Activated B cell treated with CpG ODN at 0.5 μM for 24 hours (primary cell): Measurements from ENCODE around the gene GPR156. TPM values are rescaled to one million over a fixed set of nuclear protein-coding genes. Genes with fewer than 3 reads are reported as not detected.
"Not testable (repeated sequence)": the region's sequence is repeated elsewhere in the genome, so short reads cannot be mapped to it uniquely, and the experiment has no call there.

Source experiments
- ATAC-seq: fragments of 200-7000 bp; cut with Tn5 transposase; one replicate; pipeline ENCODE4 v1.10.0; 2021; ENCODE audit warnings: low read depth, mild to moderate bottlenecking, moderate library complexity
- CTCF ChIA-PET: fragments of 350-600 bp; sonication (Branson Sonifier 250); formaldehyde crosslinking; loops from one replicate; lab custom pipeline; 2021; ENCODE audit warnings: antibody characterized with exemption; lab: Charles Lee
- POLR2A ChIA-PET: fragments of 350-600 bp; sonication (Branson Sonifier 250); formaldehyde crosslinking; loops from one replicate; lab custom pipeline; 2021; ENCODE audit warnings: antibody characterized with exemption; lab: Charles Lee
- DNase-seq: peaks from one replicate; pipeline ENCODE4 v3.0.0; 2022
- H3K27ac Mint-ChIP-seq: one replicate; pipeline ENCODE4 v1.8.0; 2020; ENCODE audit warnings: mixed read lengths
- H3K27me3 Mint-ChIP-seq: one replicate; pipeline ENCODE4 v1.8.0; 2021; ENCODE audit warnings: mixed read lengths
- H3K36me3 Mint-ChIP-seq: one replicate; pipeline ENCODE4 v1.8.0; 2021; ENCODE audit warnings: low read depth, mixed read lengths
- H3K4me1 Mint-ChIP-seq: one replicate; pipeline ENCODE4 v1.8.0; 2021; ENCODE audit warnings: mixed read lengths
- H3K4me3 Mint-ChIP-seq: one replicate; pipeline ENCODE4 v1.8.0; 2020; ENCODE audit warnings: mild to moderate bottlenecking, mixed read lengths
- H3K9me3 Mint-ChIP-seq: one replicate; pipeline ENCODE4 v1.8.0; 2020; ENCODE audit warnings: mixed read lengths
- intact Hi-C: fragments of 100-400 bp; cut with micrococcal nuclease; formaldehyde crosslinking; loops from one replicate; pipeline ENCODE4 v1.15.1; 2024
- total RNA-seq: library from RNA; stranded (reverse); gene quantifications from 2 replicates; pipeline ENCODE4 v1.2.3, GENCODE V29; 2022
- TF ChIP-seq, protein P1 (sequence below): fragments of 200-600 bp; IDR thresholded peaks from one replicate; pipeline ENCODE4 v1.8.0; 2022; ENCODE audit warnings: antibody characterized with exemption, mild to moderate bottlenecking

Gene GPR156
- total RNA-seq, 1 donor from 2014 or later: 0.24 TPM

DNA sequence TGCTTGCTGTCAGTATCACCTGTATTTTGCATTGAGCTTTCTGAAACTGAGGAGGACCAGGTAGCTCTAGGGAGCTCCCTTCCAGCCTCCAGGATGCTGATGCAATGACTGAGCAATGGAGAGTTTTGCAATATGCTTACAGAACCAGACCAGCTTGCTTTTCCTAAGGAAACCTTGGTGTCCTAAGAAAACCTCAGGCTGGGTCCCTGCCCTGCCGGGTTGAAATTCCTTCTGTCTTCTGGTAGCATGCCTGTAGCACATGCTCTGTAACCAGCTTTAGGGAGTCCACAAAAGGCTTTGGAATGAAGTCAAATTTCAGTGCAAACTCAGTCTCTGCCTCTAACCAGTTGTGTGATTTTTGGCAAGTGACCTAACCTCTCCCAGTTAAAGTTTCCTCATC lies 125.0 kb downstream of the GPR156 start:
- Mint-ChIP-seq H3K4me3 (no peak overlapping the region), H3K27ac (no peak overlapping the region), H3K4me1 (peaks cover 7% of the 10 kb centered on the region), H3K36me3 (peaks cover 3% of the 10 kb centered on the region), H3K9me3 (peaks cover 8% of the 10 kb centered on the region), H3K27me3 (no peaks in the 10 kb centered on the region)
- TF ChIP-seq, protein P1, sequence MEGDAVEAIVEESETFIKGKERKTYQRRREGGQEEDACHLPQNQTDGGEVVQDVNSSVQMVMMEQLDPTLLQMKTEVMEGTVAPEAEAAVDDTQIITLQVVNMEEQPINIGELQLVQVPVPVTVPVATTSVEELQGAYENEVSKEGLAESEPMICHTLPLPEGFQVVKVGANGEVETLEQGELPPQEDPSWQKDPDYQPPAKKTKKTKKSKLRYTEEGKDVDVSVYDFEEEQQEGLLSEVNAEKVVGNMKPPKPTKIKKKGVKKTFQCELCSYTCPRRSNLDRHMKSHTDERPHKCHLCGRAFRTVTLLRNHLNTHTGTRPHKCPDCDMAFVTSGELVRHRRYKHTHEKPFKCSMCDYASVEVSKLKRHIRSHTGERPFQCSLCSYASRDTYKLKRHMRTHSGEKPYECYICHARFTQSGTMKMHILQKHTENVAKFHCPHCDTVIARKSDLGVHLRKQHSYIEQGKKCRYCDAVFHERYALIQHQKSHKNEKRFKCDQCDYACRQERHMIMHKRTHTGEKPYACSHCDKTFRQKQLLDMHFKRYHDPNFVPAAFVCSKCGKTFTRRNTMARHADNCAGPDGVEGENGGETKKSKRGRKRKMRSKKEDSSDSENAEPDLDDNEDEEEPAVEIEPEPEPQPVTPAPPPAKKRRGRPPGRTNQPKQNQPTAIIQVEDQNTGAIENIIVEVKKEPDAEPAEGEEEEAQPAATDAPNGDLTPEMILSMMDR: no peak
- POLR2A ChIA-PET: no interaction called here
- DNase-seq (no peak), ATAC-seq (no peak)
- intact Hi-C loops: no loop called here
- CTCF ChIA-PET: no interaction called here

DNA sequence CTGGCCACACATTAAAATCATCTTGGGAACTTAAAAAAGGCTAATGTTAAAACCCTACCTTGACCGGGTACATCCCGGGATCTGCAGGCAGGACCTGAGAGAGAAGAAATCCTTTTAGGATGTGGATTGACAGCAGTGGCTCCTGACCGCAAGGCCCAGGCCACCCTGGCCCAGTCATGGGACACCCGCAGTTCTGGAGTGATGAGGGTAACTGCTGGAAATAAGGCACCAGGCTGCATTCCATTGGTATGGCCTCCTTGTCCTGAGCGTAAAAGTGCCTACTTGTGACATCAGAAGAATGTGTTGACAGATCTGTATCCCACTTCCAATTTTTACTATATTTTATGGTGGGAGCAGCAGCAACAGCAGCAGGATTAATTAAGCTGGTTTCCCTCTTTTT lies 127.3 kb downstream of the GPR156 start:
- TF ChIP-seq, protein P1: no peak
- Mint-ChIP-seq H3K27ac (no peak overlapping the region), H3K27me3 (no peaks in the 10 kb centered on the region), H3K4me1 (peaks cover 7% of the 10 kb centered on the region), H3K36me3 (peaks cover 3% of the 10 kb centered on the region), H3K9me3 (peaks cover 11% of the 10 kb centered on the region), H3K4me3 (no peak overlapping the region)
- ATAC-seq (no peak), DNase-seq (no peak)
- intact Hi-C loops: no loop called here
- ChIA-PET POLR2A (no interaction called here), CTCF (no interaction called here)

DNA sequence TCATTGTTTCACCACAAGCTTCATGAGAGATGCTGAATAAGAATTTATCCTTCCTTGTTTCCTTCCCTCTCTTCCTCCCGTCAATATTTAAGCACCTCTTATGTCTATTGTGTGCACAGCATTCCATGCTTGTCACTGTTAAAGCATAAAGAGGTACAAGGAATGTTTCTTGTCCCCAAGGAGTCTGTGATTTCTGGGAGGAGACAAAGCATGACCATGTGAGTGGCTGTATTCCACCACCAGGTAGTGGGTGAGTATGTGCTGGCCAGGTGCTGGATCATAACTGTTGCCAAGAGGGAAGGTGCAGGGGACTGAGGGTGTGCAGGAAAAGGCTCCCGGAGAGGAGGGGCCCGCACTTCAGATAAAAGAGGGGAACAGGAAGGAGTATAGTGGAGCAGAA lies 127.9 kb downstream of the GPR156 start:
- Mint-ChIP-seq H3K27me3 (no peaks in the 10 kb centered on the region), H3K4me3 (no peak overlapping the region), H3K27ac (no peak overlapping the region), H3K4me1 (peaks cover 5% of the 10 kb centered on the region), H3K9me3 (peaks cover 11% of the 10 kb centered on the region), H3K36me3 (peaks cover 3% of the 10 kb centered on the region)
- intact Hi-C loops: no loop called here
- TF ChIP-seq, protein P1: no peak
- no peak for ATAC-seq
- ChIA-PET POLR2A (no interaction called here), CTCF (interaction anchor here (1.2 kb wide), 1 partner anchor 16 kb away, joined by 3 read pairs; no protein-coding TSS in a partner anchor)
- no peak for DNase-seq

DNA sequence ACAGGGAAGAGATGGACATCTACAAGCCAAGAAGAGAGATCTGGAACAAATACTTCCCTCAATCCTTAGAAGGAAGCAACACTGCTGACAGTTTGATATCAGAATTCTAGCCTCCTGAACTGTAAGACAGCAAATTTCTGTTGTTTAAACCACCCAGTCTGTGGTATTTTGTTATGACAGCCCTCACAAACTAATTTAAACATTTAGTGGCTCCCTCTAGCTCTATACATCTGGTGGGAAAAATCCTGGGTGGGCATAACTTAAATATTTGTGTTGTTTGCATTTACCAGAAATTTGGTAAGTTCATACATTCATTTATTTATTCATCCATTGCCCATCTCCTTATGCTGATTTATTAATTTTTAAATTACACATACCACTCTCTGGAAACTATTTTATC lies 128.3 kb downstream of the GPR156 start:
- CTCF ChIA-PET: interaction anchor here (1.2 kb wide), 1 partner anchor 16 kb away, joined by 3 read pairs; no protein-coding TSS in a partner anchor
- intact Hi-C loops: no loop called here
- H3K4me3 Mint-ChIP-seq: no peak overlapping the region

DNA sequence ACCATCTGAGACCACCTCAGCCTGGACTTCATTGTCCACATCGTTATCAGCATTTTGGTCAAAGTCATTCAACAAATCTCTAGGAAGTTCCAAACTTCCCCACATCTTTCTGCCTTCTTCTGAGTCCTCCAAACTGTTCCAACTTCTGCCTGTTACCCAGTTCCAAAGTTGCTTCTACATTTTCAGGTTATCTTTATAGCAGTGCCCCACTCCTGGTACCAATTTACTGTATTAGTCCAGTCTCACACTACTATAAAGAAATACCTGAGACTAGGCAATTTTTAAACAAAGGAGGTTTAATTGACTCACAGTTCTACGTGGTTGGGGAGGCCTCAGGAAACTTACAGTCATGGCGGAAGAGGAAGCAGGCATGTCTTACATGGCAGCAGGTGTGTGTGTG lies 129.3 kb downstream of the GPR156 start:
- H3K27ac Mint-ChIP-seq, POLR2A ChIA-PET, intact Hi-C loops, H3K36me3 Mint-ChIP-seq, ATAC-seq, H3K4me3 Mint-ChIP-seq, CTCF ChIA-PET, DNase-seq, H3K27me3 Mint-ChIP-seq, H3K4me1 Mint-ChIP-seq: not testable (repeated sequence)
- peaks cover 11% of the 10 kb centered on the region for H3K9me3 Mint-ChIP-seq

More for the DNA sequence above, 128.3 kb downstream of the GPR156 start:
- peaks cover under 1% of the 10 kb centered on the region for H3K4me1 Mint-ChIP-seq
- TF ChIP-seq, protein P1: no peak
- peaks cover 3% of the 10 kb centered on the region for H3K36me3 Mint-ChIP-seq
- no peak for ATAC-seq
- H3K9me3 Mint-ChIP-seq: peaks cover 11% of the 10 kb centered on the region
- H3K27me3 Mint-ChIP-seq: no peaks in the 10 kb centered on the region
- POLR2A ChIA-PET: no interaction called here
- H3K27ac Mint-ChIP-seq: no peak overlapping the region
- DNase-seq: no peak

DNA sequence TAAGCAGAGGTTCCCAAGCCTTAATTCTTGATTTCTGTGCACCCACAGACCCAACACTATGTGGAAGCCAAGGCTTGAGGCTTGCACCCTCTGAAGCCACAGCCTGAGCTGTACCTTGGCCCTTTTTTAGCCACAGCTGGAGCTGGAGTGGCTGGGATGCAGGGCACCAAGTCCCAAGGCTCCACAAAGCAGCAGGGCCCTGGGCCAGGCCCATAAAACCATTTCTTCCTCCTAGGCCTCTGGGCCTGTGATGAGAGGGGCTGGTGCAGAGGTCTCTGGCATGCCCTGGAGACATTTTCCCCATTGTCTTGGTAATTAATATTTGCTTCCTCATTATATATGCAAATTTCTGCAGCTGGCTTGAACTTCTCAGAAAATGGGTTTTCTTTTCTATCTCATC lies 129.9 kb downstream of the GPR156 start:
- Mint-ChIP-seq H3K4me1 (no peaks in the 10 kb centered on the region), H3K27ac (no peak overlapping the region)

More for the DNA sequence above, 129.9 kb downstream of the GPR156 start:
- H3K4me3 Mint-ChIP-seq: no peak overlapping the region
- intact Hi-C loops: no loop called here
- peaks cover 11% of the 10 kb centered on the region for H3K9me3 Mint-ChIP-seq
- H3K27me3 Mint-ChIP-seq: no peaks in the 10 kb centered on the region
- CTCF ChIA-PET: interaction anchor here (1.1 kb wide), 1 partner anchor 263 kb away, joined by 3 read pairs; no protein-coding TSS in a partner anchor
- ATAC-seq (no peak), DNase-seq (no peak)
- H3K36me3 Mint-ChIP-seq: peaks cover 3% of the 10 kb centered on the region
- POLR2A ChIA-PET: no interaction called here
- TF ChIP-seq, protein P1: no peak
